NCI-H187 (cell line): Measurements from ENCODE around the gene FCHO1.
"Not testable (repeated sequence)": the region's sequence is repeated elsewhere in the genome, so short reads cannot be mapped to it uniquely, and the experiment has no call there.

Source experiments
- DNase-seq, 2 experiments: peaks; one replicate each; lab custom pipeline; 2025; lab: John Stamatoyannopoulos, UW

FCHO1 gene

DNA sequence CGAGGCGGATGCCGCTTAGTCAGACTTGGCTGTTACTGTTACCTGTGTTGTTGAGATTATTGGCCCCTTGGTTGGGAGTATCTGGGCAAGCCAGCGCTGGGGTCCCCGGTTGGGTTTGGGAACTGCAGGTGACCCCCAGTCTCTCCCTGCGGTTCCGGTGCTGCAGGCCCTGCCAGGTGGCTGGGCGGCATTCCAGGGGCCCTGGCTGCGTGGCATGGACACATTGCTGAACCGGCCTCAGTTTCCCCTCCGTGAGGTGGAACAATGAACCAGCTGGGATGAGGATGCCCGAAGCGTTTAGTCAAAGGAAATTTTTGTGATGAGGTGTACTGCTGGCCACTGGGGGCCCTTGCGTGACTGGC lies 44.2 kb downstream of the FCHO1 start:
- no peak for DNase-seq

GRCh38 chr19:17796013-17796837 lies 44.9 kb downstream of the FCHO1 start:
- DNase-seq = no peak

DNA sequence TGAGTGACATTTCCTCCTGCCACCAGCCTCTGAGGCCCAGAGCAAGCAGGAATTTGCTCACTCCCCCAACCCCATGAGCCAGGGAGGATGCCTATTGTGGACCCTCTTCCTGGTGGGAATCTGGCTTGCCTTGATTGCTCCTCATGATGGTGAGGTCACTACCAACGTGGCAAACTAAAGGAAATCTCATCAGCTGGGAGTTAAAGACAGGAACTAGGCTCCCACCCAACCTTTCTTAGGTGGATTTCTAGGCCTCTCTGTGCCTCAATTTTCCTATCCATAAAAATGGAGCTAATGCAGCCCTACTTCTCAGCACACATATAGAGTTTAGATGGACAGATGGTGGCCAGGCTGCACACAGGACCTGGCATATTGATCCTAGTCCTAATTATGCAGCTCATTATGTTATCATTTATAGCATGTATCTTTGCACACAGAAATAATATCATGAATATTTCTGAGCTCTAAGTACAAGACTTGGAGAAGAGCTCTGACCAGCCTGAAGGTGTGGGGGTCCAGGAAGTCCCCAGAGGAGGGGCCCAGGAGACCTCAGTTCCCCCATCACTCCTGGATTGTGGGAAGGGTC lies 45.7 kb downstream of the FCHO1 start:
- no peak for DNase-seq

DNA sequence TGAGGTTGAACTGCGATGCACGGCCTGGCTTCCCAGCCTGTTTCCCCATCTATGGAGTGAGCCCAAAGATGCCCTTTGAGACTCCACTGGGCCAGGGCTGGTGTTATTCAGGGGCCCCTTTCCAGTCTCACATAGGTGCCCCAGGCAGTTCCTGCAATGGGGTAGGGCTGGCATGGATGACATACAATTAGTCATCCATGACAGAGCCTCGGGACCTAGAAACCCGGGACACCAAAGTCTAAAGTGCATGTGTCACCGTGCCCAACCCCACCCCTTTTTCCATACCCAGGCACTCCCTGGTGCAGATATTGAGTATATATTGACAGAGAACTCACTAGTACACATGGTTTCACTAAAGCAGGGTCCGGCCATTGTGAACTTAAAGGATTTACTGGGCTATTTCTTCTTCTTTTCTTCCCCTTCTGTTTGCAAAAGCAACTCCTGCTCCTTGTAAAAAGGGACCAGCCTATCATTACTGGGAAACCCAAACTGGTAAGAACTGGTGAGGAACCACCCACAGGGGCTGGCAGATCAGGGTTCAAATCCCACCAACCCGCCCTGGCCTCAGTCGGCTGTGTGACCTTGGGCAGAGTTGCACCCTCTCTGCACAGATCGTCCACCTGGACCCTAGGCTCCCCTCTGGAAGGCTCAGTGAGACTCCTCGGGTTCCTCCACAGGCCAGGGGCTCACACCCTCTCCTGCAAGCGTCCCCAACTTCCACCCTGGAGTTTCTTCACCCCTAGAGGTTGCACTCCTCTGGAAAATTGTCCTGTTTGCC lies 46.3 kb downstream of the FCHO1 start:
- no peak for DNase-seq

DNA sequence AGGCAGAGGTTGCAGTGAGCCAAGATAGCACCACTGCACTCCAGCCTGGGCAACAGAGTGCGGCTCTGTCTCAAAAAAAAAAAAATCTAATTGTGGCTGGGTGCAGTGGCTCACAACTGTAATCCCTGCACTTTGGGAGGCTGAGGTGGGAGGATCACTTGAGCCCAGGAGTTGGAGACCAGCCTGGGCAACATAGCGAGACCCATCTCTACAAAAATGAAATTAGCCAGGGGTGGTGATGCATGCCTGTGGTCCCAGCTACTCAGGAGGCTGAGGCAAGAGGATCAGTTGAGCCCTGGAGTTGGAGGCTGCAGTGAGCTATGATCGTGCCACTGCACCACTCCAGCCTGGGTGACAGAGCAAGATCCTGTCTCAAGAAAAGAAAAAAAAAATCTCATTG lies 47.3 kb downstream of the FCHO1 start:
- not testable (repeated sequence) for DNase-seq

DNA sequence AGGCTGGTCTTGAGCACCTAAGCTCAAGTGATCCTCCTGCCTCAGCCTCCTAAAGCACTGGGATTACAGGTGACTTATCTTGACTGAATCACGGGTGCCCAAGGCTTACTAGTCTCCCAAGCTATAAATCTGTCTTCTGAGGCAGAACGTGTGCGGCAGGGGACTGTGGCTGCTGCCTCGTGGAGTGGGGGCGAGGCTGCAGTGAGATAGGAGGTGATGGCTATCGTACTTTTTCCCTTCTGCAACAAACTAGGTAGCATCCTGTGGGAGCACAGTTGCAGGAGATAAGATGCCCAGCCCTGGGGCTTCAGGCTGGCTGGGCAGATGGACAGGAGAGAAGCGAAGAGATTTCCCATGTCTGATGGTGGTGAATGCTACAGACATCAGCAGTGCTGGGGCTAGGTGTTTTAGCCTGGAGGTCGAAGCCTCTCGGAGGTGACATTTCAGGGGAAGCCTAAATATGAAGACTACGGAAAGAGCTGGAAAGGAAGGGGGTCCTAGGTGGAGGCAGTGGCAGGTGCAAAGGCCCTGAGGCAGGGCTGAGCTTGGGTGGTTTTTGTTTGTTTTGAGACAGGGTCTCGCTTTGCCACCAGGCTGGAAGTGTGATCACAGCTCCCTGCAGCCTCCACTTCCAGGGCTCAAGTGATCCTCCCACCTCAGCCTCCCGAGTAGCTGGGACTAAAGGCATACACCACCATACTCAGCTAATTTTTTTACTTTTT lies 51.0 kb downstream of the FCHO1 start:
- DNase-seq = no peak

GRCh38 chr19:17803264-17803896 lies 52.1 kb downstream of the FCHO1 start:
- DNase-seq = no peak

- DNase-seq = no peak
Observed at GRCh38 chr19:17805427-17805826, 54.1 kb downstream of the FCHO1 start.

DNA sequence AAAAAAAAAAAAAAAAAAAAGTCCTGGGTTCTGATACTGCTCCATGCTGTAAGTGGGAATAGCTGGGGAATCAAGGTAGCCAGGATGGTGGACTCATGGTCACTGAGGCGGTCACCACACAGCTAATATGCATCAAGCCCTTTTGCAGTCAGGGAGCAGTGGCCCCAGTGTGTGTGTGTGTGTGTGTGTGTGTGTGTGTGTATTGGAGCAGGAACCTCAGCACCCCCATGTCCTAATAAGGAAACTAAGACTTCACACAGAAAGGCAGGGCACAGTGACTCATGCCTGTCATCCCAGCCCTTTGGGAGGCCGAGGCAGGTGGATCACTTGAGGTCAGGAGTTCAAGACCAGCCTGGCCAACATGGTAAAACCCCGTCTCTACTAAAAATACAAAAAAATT lies 55.7 kb downstream of the FCHO1 start:
- no peak for DNase-seq

- no peak for DNase-seq
Observed at GRCh38 chr19:17807731-17808316, 56.5 kb downstream of the FCHO1 start.

GRCh38 chr19:17811103-17811502 lies 59.8 kb downstream of the FCHO1 start:
- DNase-seq = no peak

DNA sequence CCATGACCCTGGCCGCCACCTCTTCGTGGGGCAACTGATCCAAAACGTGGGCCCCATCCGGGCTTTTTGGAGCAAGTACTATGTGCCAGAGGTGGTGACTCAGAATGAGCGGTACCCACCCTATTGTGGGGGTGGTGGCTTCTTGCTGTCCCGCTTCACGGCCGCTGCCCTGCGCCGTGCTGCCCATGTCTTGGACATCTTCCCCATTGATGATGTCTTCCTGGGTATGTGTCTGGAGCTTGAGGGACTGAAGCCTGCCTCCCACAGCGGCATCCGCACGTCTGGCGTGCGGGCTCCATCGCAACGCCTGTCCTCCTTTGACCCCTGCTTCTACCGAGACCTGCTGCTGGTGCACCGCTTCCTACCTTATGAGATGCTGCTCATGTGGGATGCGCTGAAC lies 60.4 kb downstream of the FCHO1 start:
- no peak for DNase-seq

- no peak for DNase-seq
Observed at GRCh38 chr19:17812099-17812498, 60.8 kb downstream of the FCHO1 start.

- no peak for DNase-seq
Observed at GRCh38 chr19:17817668-17818363, 66.5 kb downstream of the FCHO1 start.

GRCh38 chr19:17821190-17821589 lies 69.9 kb downstream of the FCHO1 start, which contains the start of gene INSL3:
Gene INSL3 (minus strand): TSS chr19:17821519. CDS start chr19:17821506, 13 bp downstream.
- DNase-seq = no peak

GRCh38 chr19:17824339-17824738 lies 73.1 kb downstream of the FCHO1 start:
- DNase-seq = no peak

DNA sequence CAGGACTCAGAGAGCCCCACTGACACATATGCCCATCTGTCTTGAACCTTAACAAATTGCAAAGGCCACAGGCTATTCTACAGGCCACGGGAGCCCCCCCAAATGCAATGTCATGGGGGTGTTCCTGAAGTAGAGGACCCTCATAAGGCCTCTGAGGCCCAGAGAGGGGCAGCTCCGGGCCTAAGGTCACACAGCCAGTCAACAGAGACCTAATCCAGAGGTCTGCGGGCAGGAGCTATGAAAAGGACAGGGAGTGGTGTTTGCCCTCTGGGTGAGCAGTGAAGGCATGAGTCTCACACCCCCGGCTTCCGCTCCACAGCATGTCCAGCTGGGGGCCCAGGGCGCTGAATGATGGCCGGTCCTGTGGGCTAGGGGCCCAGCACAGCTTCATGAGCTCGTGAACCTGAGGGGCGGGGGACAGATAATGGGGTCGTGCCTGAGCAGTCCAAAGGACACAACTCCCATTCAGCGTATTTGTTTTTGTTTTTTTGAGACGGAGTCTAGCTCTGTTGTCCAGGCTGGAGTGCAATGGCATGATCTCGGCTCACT lies 75.3 kb downstream of the FCHO1 start:
- no peak for DNase-seq

GRCh38 chr19:17829855-17830566 lies 78.7 kb downstream of the FCHO1 start:
- DNase-seq = peak in 1 of 2 experiments; percentile 2

DNA sequence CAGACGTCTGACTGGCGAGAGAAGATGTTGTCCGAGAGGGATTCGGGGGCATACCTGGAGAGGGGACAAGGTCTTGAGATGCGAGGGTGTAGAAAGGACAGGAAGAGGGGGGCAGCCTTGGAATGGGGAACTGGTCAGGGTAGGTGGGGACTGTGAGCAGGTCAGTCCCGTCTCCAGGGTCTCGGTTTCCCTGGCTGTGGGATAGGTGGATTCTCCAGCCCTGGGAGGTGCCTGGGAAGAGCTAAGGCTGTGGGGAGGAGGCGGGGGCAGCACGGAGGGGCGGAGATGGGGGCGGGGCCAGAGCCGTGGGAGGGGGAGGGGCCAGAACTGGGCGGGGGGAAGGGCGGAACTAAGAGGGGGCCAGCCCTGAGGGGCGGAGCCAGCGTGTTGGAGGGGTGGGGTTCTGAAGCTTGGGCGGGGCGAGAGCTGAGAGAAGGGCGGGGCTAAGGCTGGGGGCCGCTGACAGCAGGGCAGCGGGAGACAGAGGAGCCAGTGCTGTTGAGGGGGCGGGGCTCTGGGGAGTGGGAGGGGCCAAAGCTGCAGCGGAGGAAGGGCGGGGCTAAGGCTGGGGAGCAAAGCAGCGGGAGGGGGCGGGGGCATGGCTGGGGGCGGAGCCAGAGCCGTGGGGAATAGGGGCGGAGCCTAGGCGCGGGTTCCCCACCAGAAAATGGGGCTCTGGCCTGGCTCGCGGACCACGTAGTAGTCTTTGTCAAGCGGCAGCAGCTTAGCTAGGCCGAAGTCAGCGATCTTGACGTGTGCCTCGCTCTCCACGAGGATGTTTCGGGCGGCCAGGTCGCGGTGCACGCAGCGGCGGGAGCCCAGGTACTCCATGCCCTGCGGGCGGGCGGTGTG lies 79.5 kb downstream of the FCHO1 start:
- DNase-seq = peak; percentile 48 to 74
